NB4 (cell line): ENCODE results near the gene NEK4.

Experiments used
- POLR2A ChIP-seq: IDR thresholded peaks from 2 replicates; pipeline ENCODE4 v1.6.1; 2011; ENCODE audit warnings: mild to moderate bottlenecking; ENCODE audit not compliant: insufficient read length; ENCODE audit errors: extremely low read depth
- TF ChIP-seq, protein P1 (sequence below): IDR thresholded peaks from one replicate; pipeline ENCODE4 v1.5.1; 2012; ENCODE audit warnings: low read depth, low read length

DNA sequence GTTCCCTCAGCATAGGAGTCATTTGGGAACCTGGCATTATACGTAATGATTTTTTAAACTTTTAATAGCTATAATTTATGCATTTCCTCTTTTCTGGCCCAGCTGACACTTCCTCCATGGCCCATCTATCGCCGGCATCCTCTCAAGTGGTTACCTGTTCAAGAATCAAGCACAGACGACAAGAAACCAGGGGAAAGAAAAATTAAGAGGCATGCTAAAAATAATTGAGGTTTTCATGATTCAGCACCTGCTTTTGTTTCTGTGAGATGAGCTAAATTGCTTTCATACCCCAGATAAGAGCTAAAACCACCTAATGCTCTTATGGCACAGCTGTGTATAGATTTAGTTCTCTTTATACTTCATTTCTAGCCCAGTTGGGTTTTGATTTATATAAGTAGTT, 63.2 kb downstream of the NEK4 start:
- TF ChIP-seq, protein P1, sequence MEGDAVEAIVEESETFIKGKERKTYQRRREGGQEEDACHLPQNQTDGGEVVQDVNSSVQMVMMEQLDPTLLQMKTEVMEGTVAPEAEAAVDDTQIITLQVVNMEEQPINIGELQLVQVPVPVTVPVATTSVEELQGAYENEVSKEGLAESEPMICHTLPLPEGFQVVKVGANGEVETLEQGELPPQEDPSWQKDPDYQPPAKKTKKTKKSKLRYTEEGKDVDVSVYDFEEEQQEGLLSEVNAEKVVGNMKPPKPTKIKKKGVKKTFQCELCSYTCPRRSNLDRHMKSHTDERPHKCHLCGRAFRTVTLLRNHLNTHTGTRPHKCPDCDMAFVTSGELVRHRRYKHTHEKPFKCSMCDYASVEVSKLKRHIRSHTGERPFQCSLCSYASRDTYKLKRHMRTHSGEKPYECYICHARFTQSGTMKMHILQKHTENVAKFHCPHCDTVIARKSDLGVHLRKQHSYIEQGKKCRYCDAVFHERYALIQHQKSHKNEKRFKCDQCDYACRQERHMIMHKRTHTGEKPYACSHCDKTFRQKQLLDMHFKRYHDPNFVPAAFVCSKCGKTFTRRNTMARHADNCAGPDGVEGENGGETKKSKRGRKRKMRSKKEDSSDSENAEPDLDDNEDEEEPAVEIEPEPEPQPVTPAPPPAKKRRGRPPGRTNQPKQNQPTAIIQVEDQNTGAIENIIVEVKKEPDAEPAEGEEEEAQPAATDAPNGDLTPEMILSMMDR, result no peak
- no peak for TF ChIP-seq POLR2A
